Thyroid gland (tissue), 4 donors: Measurements from ENCODE around the gene SEMA7A. TPM values are rescaled to one million over a fixed set of nuclear protein-coding genes. Genes with fewer than 3 reads are reported as not detected.

Source experiments
- DNase-seq, 2 donors: peaks; one replicate each; pipeline ENCODE4 v3.0.0-alpha.2; 2019
- H3K27ac ChIP-seq, 3 donors: fragments of 200-600 bp; sonication (generic); 1 replicate in 2 of 3; 2 replicates in 1 of 3; pipeline ENCODE4 v1.5.1; 2016 to 2019; ENCODE audit warnings: mild to moderate bottlenecking in 1 of 3, moderate library complexity in 1 of 3
- H3K27me3 ChIP-seq: fragments of 200-600 bp; sonication (generic); one replicate; pipeline ENCODE4 v1.5.1; 2019
- H3K36me3 ChIP-seq, 2 donors: fragments of 200-600 bp; sonication (generic); one replicate each; pipeline ENCODE4 v1.5.1; 2016 to 2019
- H3K4me1 ChIP-seq, 2 donors: fragments of 200-600 bp; sonication (generic); one replicate each; pipeline ENCODE4 v1.5.1; 2017 to 2019
- H3K4me3 ChIP-seq, 3 donors: fragments of 200-600 bp; sonication (generic); replicated peaks in 1 of 3; 1 replicate in 2 of 3; 2 replicates in 1 of 3; pipeline ENCODE4 v1.5.1; 2016; ENCODE audit warnings: mild to moderate bottlenecking in 1 of 3
- H3K9me3 ChIP-seq: fragments of 200-600 bp; sonication (generic); one replicate; pipeline ENCODE4 v1.5.1; 2017
- CTCF ChIP-seq, 6 experiments: fragments of 200-600 bp in 3 of 6; fragments of 450-650 bp in 3 of 6; sonication (generic) in 3 of 6; IDR thresholded peaks; one replicate each; pipeline ENCODE4 v1.5.1; 2016 to 2019; ENCODE audit warnings: antibody characterized with exemption in 6 of 6, mild to moderate bottlenecking in 2 of 6, inconsistent platforms in 1 of 6, moderate library complexity in 1 of 6
- POLR2A ChIP-seq, 2 donors: fragments of 450-650 bp; IDR thresholded peaks; one replicate each; pipeline ENCODE4 v1.6.1; 2017; ENCODE audit warnings: antibody characterized with exemption in 2 of 2, mild to moderate bottlenecking in 2 of 2, moderate library complexity in 1 of 2
- WGBS, 2 donors: methylation state at CpG; one replicate each; pipeline ENCODE4 v1.1.5; 2017; 5-methylcytosine and 5-hydroxymethylcytosine counted together
- intact Hi-C: fragments of 100-400 bp; cut with DNase I; formaldehyde crosslinking; loops from one replicate; pipeline ENCODE4 v1.15.1; 2023
- total RNA-seq, 4 donors: library from RNA; depleted of rRNA; stranded (reverse); fragments of >200 nt; gene quantifications; one replicate each; pipeline ENCODE4 v1.2.3, GENCODE V29; 2016

SEMA7A gene
- total RNA-seq, 4 donors from 2014 or later: 0.29 to 2.0 (median 1.6) TPM

- Histone ChIP-seq H3K36me3 (peaks cover 60 to 64% of the 10 kb centered on the region in 2 donors), H3K4me1 (no peaks in the 10 kb centered on the region)
These were observed 16.0 kb upstream of the SEMA7A start for GRCh38 chr15:74449643-74450205.

GRCh38 chr15:74449095-74449494 lies 15.3 kb upstream of the SEMA7A start:
- Histone ChIP-seq H3K4me3 (no peak overlapping the region), H3K27me3 (no peaks in the 10 kb centered on the region), H3K27ac (no peak overlapping the region), H3K4me1 (no peaks in the 10 kb centered on the region), H3K9me3 (no peaks in the 10 kb centered on the region), H3K36me3 (peaks cover 60 to 64% of the 10 kb centered on the region in 2 donors)
- TF ChIP-seq CTCF (IDR thresholded peaks at IDR 0.05) (no peak), POLR2A (IDR thresholded peaks at IDR 0.05) (no peak)
- 96 to 100% methylated on average over 1 to 4 of the region's 7 CpGs for WGBS, 2 donors
- no peak for DNase-seq
- intact Hi-C loops: no loop called here

More at GRCh38 chr15:74449643-74450205, 16.0 kb upstream of the SEMA7A start:
- Histone ChIP-seq H3K4me3 (no peak overlapping the region), H3K27me3 (no peaks in the 10 kb centered on the region), H3K9me3 (no peaks in the 10 kb centered on the region), H3K27ac (no peak overlapping the region)
- WGBS, 2 donors: 93 to 94% methylated on average over 12 of the region's 12 CpGs
- TF ChIP-seq POLR2A (IDR thresholded peaks at IDR 0.05) (no peak), CTCF (IDR thresholded peaks at IDR 0.05) (no peak)
- no peak for DNase-seq
- intact Hi-C loops: loop anchor here (10.0 kb wide), 1 partner anchor 175 kb away; no protein-coding TSS in a partner anchor

- Histone ChIP-seq H3K9me3 (no peaks in the 10 kb centered on the region), H3K4me3 (no peak overlapping the region), H3K27ac (no peak overlapping the region), H3K27me3 (no peaks in the 10 kb centered on the region), H3K36me3 (peaks cover 48 to 49% of the 10 kb centered on the region in 2 donors), H3K4me1 (peaks cover 0 to 7% of the 10 kb centered on the region in 2 donors)
- 93 to 95% methylated on average over 9 of the region's 9 CpGs for WGBS, 2 donors
- intact Hi-C loops: no loop called here
- TF ChIP-seq CTCF (IDR thresholded peaks at IDR 0.05) (no peak), POLR2A (IDR thresholded peaks at IDR 0.05) (no peak)
- no peak for DNase-seq
These were observed 12.3 kb upstream of the SEMA7A start for GRCh38 chr15:74445816-74446763.

GRCh38 chr15:74444106-74445062 lies 10.6 kb upstream of the SEMA7A start:
- no peak for DNase-seq
- 64 to 70% methylated on average over 8 of the region's 8 CpGs for WGBS, 2 donors
- H3K27me3 ChIP-seq: no peaks in the 10 kb centered on the region
- TF ChIP-seq CTCF (IDR thresholded peaks at IDR 0.05) (no peak), POLR2A (IDR thresholded peaks at IDR 0.05) (no peak)
- H3K4me1 ChIP-seq: peaks cover 0 to 7% of the 10 kb centered on the region in 2 donors
- intact Hi-C loops: no loop called here
- peaks cover 32 to 35% of the 10 kb centered on the region in 2 donors for H3K36me3 ChIP-seq
- no peak overlapping the region for H3K27ac ChIP-seq
- H3K9me3 ChIP-seq: no peaks in the 10 kb centered on the region
- no peak overlapping the region for H3K4me3 ChIP-seq
